Thyroid gland (tissue), 4 donors: ENCODE data around the gene SOX10. TPM values are rescaled to one million over a fixed set of nuclear protein-coding genes. Genes with fewer than 3 reads are reported as not detected.
A peak's percentile ranks its signal among the peaks of the same experiment; 100 is the strongest.

ENCODE experiments used
- DNase-seq, 2 donors: peaks; one replicate each; pipeline ENCODE4 v3.0.0-alpha.2; 2019
- H3K27ac ChIP-seq, 3 donors: fragments of 200-600 bp; sonication (generic); 1 replicate in 2 of 3; 2 replicates in 1 of 3; pipeline ENCODE4 v1.5.1; 2016 to 2019; ENCODE audit warnings: mild to moderate bottlenecking in 1 of 3, moderate library complexity in 1 of 3
- H3K27me3 ChIP-seq: fragments of 200-600 bp; sonication (generic); one replicate; pipeline ENCODE4 v1.5.1; 2019
- H3K36me3 ChIP-seq, 2 donors: fragments of 200-600 bp; sonication (generic); one replicate each; pipeline ENCODE4 v1.5.1; 2016 to 2019
- H3K4me1 ChIP-seq, 2 donors: fragments of 200-600 bp; sonication (generic); one replicate each; pipeline ENCODE4 v1.5.1; 2017 to 2019
- H3K4me3 ChIP-seq, 3 donors: fragments of 200-600 bp; sonication (generic); replicated peaks in 1 of 3; 1 replicate in 2 of 3; 2 replicates in 1 of 3; pipeline ENCODE4 v1.5.1; 2016; ENCODE audit warnings: mild to moderate bottlenecking in 1 of 3
- H3K9me3 ChIP-seq: fragments of 200-600 bp; sonication (generic); one replicate; pipeline ENCODE4 v1.5.1; 2017
- POLR2A ChIP-seq, 2 donors: fragments of 450-650 bp; IDR thresholded peaks; one replicate each; pipeline ENCODE4 v1.6.1; 2017; ENCODE audit warnings: antibody characterized with exemption in 2 of 2, mild to moderate bottlenecking in 2 of 2, moderate library complexity in 1 of 2
- WGBS, 2 donors: methylation state at CpG; one replicate each; pipeline ENCODE4 v1.1.5; 2017; 5-methylcytosine and 5-hydroxymethylcytosine counted together
- intact Hi-C: fragments of 100-400 bp; cut with DNase I; formaldehyde crosslinking; loops from one replicate; pipeline ENCODE4 v1.15.1; 2023
- total RNA-seq, 4 donors: library from RNA; depleted of rRNA; stranded (reverse); fragments of >200 nt; gene quantifications; one replicate each; pipeline ENCODE4 v1.2.3, GENCODE V29; 2016
- TF ChIP-seq, protein P1 (sequence below), 6 experiments: fragments of 200-600 bp in 3 of 6; fragments of 450-650 bp in 3 of 6; sonication (generic) in 3 of 6; IDR thresholded peaks; one replicate each; pipeline ENCODE4 v1.5.1; 2016 to 2019; ENCODE audit warnings: antibody characterized with exemption in 6 of 6, mild to moderate bottlenecking in 2 of 6, inconsistent platforms in 1 of 6, moderate library complexity in 1 of 6

The SOX10 gene
- total RNA-seq, 4 donors from 2014 or later, result 0.34 TPM; not detected in 3

- peaks cover 7 to 11% of the 10 kb centered on the region in 2 donors for H3K4me1 ChIP-seq
- H3K27ac ChIP-seq, result peak overlapping the region in 2 of 3 donors; percentile 24 to 33
- no peaks in the 10 kb centered on the region for H3K27me3 ChIP-seq
- DNase-seq, result no peak
- H3K9me3 ChIP-seq, result no peaks in the 10 kb centered on the region
- TF ChIP-seq, protein P1, sequence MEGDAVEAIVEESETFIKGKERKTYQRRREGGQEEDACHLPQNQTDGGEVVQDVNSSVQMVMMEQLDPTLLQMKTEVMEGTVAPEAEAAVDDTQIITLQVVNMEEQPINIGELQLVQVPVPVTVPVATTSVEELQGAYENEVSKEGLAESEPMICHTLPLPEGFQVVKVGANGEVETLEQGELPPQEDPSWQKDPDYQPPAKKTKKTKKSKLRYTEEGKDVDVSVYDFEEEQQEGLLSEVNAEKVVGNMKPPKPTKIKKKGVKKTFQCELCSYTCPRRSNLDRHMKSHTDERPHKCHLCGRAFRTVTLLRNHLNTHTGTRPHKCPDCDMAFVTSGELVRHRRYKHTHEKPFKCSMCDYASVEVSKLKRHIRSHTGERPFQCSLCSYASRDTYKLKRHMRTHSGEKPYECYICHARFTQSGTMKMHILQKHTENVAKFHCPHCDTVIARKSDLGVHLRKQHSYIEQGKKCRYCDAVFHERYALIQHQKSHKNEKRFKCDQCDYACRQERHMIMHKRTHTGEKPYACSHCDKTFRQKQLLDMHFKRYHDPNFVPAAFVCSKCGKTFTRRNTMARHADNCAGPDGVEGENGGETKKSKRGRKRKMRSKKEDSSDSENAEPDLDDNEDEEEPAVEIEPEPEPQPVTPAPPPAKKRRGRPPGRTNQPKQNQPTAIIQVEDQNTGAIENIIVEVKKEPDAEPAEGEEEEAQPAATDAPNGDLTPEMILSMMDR (IDR thresholded peaks at IDR 0.05), result no peak
- no peak for TF ChIP-seq POLR2A (IDR thresholded peaks at IDR 0.05)
- H3K36me3 ChIP-seq, result peaks cover 21% of the 10 kb centered on the region in 2 donors
- intact Hi-C loops, result no loop called here
- 88 to 90% methylated on average over 6 of the region's 7 CpGs for WGBS, 2 donors
- no peak overlapping the region for H3K4me3 ChIP-seq
These were observed 40.5 kb downstream of the SOX10 start for GRCh38 chr22:37943825-37944198.

DNA sequence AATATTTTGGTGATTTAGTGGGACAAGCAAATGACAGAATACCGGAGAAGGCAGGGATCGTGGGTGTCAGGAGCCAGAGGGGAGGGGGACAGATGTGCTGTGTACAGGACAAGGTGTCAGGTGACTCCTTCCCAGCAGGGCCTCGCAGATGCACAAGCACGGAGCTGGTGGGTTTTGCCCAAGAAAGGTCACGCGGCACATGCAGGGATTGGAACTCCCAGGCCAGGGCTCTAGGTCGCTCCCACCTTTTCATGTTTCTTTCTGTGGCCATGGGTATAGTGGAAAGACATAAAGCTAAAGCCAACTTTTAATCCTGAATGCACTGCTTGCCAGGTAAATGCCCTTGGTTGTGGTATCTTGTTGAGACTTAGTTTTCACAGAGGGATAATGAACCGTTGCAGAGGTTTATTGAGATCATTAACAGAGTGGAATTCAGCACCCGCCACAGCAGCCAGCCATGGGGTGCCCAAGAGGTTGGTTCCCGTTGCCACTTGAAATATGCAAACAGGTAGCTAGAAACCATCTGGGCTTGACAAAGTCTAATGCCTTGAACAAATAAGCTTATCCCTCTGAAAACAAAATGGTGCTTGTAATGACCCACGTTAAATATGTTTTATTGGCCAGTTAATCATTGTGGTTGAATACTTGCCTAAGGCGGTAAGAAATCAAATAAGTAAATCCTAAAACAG, 41.1 kb downstream of the SOX10 start:
- Histone ChIP-seq H3K9me3 (no peaks in the 10 kb centered on the region), H3K27ac (peak overlapping the region in 2 of 3 donors; percentile 24 to 55), H3K4me1 (peaks cover 7 to 11% of the 10 kb centered on the region in 2 donors), H3K4me3 (no peak overlapping the region), H3K27me3 (no peaks in the 10 kb centered on the region), H3K36me3 (peaks cover 21 to 25% of the 10 kb centered on the region in 2 donors)
- peak; percentile 27 to 36 for DNase-seq
- intact Hi-C loops, result no loop called here
- TF ChIP-seq POLR2A (IDR thresholded peaks at IDR 0.05), result no peak
- TF ChIP-seq, protein P1 (IDR thresholded peaks at IDR 0.05), result no peak
- WGBS, 2 donors, result 73 to 79% methylated on average over 12 of the region's 12 CpGs

DNA sequence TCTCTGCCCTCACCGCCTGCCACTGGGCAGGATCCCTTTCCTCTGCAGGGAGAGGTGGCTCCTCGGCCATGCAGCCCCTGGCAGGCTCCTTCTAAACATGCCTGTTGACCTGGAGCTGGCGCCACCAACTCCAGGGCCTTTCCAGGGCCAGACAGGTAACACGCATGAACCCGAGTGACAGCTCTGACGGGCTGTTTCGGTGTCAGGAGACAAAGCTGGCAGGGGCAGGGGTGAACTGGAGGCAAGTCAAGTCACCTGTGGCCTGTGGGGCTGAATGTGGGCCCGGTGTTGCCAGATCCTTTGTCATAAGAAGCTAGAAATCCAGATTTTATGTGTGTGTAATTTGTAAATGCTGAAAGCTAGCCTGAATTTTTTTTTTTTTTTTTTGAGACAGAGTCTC, 42.2 kb downstream of the SOX10 start:
- H3K36me3 ChIP-seq, result peaks cover 29 to 32% of the 10 kb centered on the region in 2 donors
- no peak overlapping the region for H3K4me3 ChIP-seq

DNA sequence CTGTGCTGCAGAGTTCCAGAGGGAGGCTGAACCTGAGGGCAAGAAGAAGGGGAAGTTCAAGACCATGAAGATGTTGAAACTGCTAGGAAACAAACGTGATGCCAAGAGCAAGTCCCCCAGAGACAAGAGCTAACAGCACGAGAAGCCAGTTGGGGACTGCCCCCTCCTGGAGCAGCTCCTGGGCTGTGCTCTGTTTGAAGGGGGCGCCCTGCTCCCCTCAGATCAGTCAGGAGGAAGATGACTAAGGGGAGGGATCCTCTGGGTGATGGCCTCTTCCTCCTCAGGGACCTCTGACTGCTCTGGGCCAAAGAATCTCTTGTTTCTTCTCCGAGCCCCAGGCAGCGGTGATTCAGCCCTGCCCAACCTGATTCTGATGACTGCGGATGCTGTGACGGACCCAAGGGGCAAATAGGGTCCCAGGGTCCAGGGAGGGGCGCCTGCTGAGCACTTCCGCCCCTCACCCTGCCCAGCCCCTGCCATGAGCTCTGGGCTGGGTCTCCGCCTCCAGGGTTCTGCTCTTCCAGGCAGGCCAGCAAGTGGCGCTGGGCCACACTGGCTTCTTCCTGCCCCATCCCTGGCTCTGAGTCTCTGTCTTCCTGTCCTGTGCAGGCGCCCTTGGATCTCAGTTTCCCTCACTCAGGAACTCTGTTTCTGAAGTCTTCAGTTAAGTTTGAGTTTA, 43.5 kb downstream of the SOX10 start:
- WGBS, 2 donors, result 68 to 80% methylated on average over 6 to 12 of the region's 12 CpGs
- no peak overlapping the region for H3K4me3 ChIP-seq
- DNase-seq, result no peak
- no peaks in the 10 kb centered on the region for H3K9me3 ChIP-seq
- no peaks in the 10 kb centered on the region for H3K27me3 ChIP-seq
- peaks cover 32 to 37% of the 10 kb centered on the region in 2 donors for H3K36me3 ChIP-seq
- H3K4me1 ChIP-seq, result peaks cover 7 to 11% of the 10 kb centered on the region in 2 donors
- intact Hi-C loops, result no loop called here
- TF ChIP-seq, protein P1 (IDR thresholded peaks at IDR 0.05), result no peak
- no peak for TF ChIP-seq POLR2A (IDR thresholded peaks at IDR 0.05)
- no peak overlapping the region for H3K27ac ChIP-seq

More for the DNA sequence above, 42.2 kb downstream of the SOX10 start:
- intact Hi-C loops, result no loop called here
- no peak for DNase-seq
- Histone ChIP-seq H3K9me3 (no peaks in the 10 kb centered on the region), H3K4me1 (peaks cover 7 to 11% of the 10 kb centered on the region in 2 donors), H3K27me3 (no peaks in the 10 kb centered on the region), H3K27ac (no peak overlapping the region)
- TF ChIP-seq, protein P1 (IDR thresholded peaks at IDR 0.05), result no peak
- TF ChIP-seq POLR2A (IDR thresholded peaks at IDR 0.05), result no peak
- 95 to 97% methylated on average over 6 to 8 of the region's 8 CpGs for WGBS, 2 donors
